ENCODE results near the gene TMX2. TPM values are rescaled to one million over a fixed set of nuclear protein-coding genes. Genes with fewer than 3 reads are reported as not detected.

TMX2 gene
- total RNA-seq, 1 experiment from 2014 or later, result 93.9 TPM

DNA sequence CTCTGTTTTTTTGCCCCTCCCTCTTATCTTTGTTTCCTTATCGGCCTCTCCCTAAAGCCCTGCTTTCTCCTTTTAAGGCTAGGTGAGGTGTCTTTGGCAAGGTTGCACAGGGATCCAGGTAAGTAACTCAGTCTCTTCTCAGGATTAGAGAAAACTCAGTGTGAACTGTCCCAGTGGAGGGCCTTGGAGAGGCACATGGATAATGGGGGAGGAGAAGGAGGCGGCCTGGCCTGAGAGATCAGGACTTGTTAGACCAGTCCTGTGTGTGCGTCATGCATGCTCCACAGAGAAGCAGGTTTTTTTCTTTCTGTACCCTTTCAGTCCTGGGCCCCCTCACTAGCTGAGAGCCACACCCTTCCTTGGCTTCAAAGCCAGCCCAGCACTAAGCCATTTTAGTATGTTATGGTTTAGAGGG lies 69.1 kb downstream of the TMX2 start (continued):
- TF ChIP-seq SIN3A (IDR thresholded peaks at IDR 0.05; ENCODE audit: low read depth), result peak; percentile 93
- no peak for TF ChIP-seq POLR2A (IDR thresholded peaks at IDR 0.05; ENCODE audit: borderline replicate concordance, extremely low read depth, insufficient read depth, insufficient read length)
- TF ChIP-seq SP1 (IDR thresholded peaks at IDR 0.05; ENCODE audit: low read depth), result peak; percentile 99

DNA sequence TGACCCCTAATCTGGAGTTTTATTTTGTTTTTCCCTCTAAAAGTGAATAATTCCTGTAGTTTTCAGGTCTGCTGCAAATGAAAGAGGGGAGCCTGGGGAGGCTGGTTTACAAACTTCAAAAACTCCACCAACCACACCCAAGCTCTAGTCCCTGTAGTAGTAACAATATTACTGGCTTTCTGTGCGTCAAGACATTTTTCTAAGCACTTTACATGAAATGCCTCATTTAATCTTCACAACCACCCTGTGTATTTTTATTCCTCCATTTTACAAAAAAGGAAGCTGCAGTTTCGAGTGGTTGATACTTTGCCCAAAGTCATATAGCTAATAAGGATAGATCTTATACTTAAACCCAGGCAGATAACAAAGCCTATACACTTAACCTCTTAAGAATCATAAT lies 72.7 kb downstream of the TMX2 start:
- H3K9ac ChIP-seq (ENCODE audit: low read length), result no peak overlapping the region
- H3K27me3 ChIP-seq (ENCODE audit: insufficient read depth, low read length), result no peaks in the 10 kb centered on the region
- POLR2A ChIA-PET, result interaction anchor here (0.8 to 1.5 kb wide), 4 partner anchors 11 to 33 kb away, joined by 3 read pairs; partner anchors contain the start of genes BTBD18 and CTNND1
- intact Hi-C loops (cut with micrococcal nuclease), result no loop called here
- no peaks in the 10 kb centered on the region for H3K36me3 ChIP-seq (ENCODE audit: control insufficient read depth in 1 of 2, insufficient read depth in 2 of 2, low read length in 2 of 2)
- H3K4me2 ChIP-seq (ENCODE audit: low read length), result no peak overlapping the region
- no peaks in the 10 kb centered on the region for H4K20me1 ChIP-seq (ENCODE audit: insufficient read depth)
- CTCF ChIA-PET, result interaction anchor here (1.9 kb wide), 1 partner anchor 16 kb away, joined by 6 read pairs; no protein-coding TSS in a partner anchor
- H3K9me2 ChIP-seq (ENCODE audit: insufficient read depth), result no peaks in the 10 kb centered on the region
- no TSS peak for BruUV-seq (replicated peaks)
- DNase-seq (ENCODE audit: low read depth, low spot score) (no peak), ATAC-seq (no peak)
- TF ChIP-seq, protein P1, sequence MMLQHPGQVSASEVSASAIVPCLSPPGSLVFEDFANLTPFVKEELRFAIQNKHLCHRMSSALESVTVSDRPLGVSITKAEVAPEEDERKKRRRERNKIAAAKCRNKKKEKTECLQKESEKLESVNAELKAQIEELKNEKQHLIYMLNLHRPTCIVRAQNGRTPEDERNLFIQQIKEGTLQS (IDR thresholded peaks at IDR 0.05), result no peak
- TF ChIP-seq POLR2AphosphoS5 (IDR thresholded peaks at IDR 0.05; ENCODE audit: low read depth, low read length) (no peak), TCF7L2 (IDR thresholded peaks at IDR 0.05; ENCODE audit: borderline replicate concordance, extremely low read depth, insufficient read depth, insufficient read length) (no peak), RAD21 (IDR thresholded peaks at IDR 0.05; ENCODE audit: low read depth) (no peak), YY1 (IDR thresholded peaks at IDR 0.05; ENCODE audit: extremely low read depth, insufficient replicate concordance, low read depth, low read length) (no peak), EGR1 (IDR thresholded peaks at IDR 0.05; ENCODE audit: low read depth) (no peak), SIN3A (IDR thresholded peaks at IDR 0.05; ENCODE audit: low read depth) (no peak), CBX3 (IDR thresholded peaks at IDR 0.05; ENCODE audit: low read depth) (no peak), ZFX (IDR thresholded peaks at IDR 0.05) (no peak), SP1 (IDR thresholded peaks at IDR 0.05; ENCODE audit: low read depth) (no peak), POLR2A (IDR thresholded peaks at IDR 0.05; ENCODE audit: borderline replicate concordance, extremely low read depth, insufficient read depth, insufficient read length) (no peak), SRF (IDR thresholded peaks at IDR 0.05; ENCODE audit: low read depth) (no peak), FOSL1 (IDR thresholded peaks at IDR 0.05; ENCODE audit: low read depth) (no peak), ELF1 (IDR thresholded peaks at IDR 0.05; ENCODE audit: borderline replicate concordance, low read depth) (no peak)
- TF ChIP-seq, protein P2, sequence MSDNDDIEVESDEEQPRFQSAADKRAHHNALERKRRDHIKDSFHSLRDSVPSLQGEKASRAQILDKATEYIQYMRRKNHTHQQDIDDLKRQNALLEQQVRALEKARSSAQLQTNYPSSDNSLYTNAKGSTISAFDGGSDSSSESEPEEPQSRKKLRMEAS (IDR thresholded peaks at IDR 0.05), result no peak
- TF ChIP-seq, protein P3, sequence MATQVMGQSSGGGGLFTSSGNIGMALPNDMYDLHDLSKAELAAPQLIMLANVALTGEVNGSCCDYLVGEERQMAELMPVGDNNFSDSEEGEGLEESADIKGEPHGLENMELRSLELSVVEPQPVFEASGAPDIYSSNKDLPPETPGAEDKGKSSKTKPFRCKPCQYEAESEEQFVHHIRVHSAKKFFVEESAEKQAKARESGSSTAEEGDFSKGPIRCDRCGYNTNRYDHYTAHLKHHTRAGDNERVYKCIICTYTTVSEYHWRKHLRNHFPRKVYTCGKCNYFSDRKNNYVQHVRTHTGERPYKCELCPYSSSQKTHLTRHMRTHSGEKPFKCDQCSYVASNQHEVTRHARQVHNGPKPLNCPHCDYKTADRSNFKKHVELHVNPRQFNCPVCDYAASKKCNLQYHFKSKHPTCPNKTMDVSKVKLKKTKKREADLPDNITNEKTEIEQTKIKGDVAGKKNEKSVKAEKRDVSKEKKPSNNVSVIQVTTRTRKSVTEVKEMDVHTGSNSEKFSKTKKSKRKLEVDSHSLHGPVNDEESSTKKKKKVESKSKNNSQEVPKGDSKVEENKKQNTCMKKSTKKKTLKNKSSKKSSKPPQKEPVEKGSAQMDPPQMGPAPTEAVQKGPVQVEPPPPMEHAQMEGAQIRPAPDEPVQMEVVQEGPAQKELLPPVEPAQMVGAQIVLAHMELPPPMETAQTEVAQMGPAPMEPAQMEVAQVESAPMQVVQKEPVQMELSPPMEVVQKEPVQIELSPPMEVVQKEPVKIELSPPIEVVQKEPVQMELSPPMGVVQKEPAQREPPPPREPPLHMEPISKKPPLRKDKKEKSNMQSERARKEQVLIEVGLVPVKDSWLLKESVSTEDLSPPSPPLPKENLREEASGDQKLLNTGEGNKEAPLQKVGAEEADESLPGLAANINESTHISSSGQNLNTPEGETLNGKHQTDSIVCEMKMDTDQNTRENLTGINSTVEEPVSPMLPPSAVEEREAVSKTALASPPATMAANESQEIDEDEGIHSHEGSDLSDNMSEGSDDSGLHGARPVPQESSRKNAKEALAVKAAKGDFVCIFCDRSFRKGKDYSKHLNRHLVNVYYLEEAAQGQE (IDR thresholded peaks at IDR 0.05; ENCODE audit: low read depth), result no peak
- TF ChIP-seq, protein P4, sequence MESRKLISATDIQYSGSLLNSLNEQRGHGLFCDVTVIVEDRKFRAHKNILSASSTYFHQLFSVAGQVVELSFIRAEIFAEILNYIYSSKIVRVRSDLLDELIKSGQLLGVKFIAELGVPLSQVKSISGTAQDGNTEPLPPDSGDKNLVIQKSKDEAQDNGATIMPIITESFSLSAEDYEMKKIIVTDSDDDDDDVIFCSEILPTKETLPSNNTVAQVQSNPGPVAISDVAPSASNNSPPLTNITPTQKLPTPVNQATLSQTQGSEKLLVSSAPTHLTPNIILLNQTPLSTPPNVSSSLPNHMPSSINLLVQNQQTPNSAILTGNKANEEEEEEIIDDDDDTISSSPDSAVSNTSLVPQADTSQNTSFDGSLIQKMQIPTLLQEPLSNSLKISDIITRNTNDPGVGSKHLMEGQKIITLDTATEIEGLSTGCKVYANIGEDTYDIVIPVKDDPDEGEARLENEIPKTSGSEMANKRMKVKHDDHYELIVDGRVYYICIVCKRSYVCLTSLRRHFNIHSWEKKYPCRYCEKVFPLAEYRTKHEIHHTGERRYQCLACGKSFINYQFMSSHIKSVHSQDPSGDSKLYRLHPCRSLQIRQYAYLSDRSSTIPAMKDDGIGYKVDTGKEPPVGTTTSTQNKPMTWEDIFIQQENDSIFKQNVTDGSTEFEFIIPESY (IDR thresholded peaks at IDR 0.05; ENCODE audit: extremely low read depth, insufficient replicate concordance, low read length), result no peak
- TF ChIP-seq, protein P5, sequence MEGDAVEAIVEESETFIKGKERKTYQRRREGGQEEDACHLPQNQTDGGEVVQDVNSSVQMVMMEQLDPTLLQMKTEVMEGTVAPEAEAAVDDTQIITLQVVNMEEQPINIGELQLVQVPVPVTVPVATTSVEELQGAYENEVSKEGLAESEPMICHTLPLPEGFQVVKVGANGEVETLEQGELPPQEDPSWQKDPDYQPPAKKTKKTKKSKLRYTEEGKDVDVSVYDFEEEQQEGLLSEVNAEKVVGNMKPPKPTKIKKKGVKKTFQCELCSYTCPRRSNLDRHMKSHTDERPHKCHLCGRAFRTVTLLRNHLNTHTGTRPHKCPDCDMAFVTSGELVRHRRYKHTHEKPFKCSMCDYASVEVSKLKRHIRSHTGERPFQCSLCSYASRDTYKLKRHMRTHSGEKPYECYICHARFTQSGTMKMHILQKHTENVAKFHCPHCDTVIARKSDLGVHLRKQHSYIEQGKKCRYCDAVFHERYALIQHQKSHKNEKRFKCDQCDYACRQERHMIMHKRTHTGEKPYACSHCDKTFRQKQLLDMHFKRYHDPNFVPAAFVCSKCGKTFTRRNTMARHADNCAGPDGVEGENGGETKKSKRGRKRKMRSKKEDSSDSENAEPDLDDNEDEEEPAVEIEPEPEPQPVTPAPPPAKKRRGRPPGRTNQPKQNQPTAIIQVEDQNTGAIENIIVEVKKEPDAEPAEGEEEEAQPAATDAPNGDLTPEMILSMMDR (IDR thresholded peaks at IDR 0.05 in 2 of 3, conservative IDR thresholded peaks at IDR 0.05 in 1 of 3; ENCODE audit: borderline replicate concordance in 1 of 3, insufficient read depth in 1 of 3, low read depth in 2 of 3, low read length in 2 of 3), result no peak
- RAD21 ChIA-PET (ENCODE audit: low non-redundant PET in 1 of 2, low total read pairs in 2 of 2, uncharacterized antibody in 2 of 2, unreplicated experiment in 2 of 2), result interaction anchor here in 1 of 2 experiments (0.8 kb wide), 1 partner anchor 78 kb away, joined by 4 read pairs; no protein-coding TSS in a partner anchor
- H3K9me3 ChIP-seq (ENCODE audit: control insufficient read depth in 1 of 2, insufficient read depth in 1 of 2, low read depth in 1 of 2, low read length in 2 of 2), result no peaks in the 10 kb centered on the region
- no peak overlapping the region for H3K4me3 ChIP-seq (replicated peaks in 1 of 2; ENCODE audit: low read depth in 1 of 2, low read length in 2 of 2)
- no peak overlapping the region for H2AFZ ChIP-seq (ENCODE audit: low read depth, low read length, poor library complexity, severe bottlenecking)
- H3K79me2 ChIP-seq (ENCODE audit: insufficient read depth, low read length), result peaks cover 100% of the 10 kb centered on the region
- H3K27ac ChIP-seq (ENCODE audit: low read depth, low read length), result no peak overlapping the region
- peaks cover 77 to 100% of the 10 kb centered on the region in 2 experiments for H3K4me1 ChIP-seq (ENCODE audit: control insufficient read depth in 1 of 2, insufficient read depth in 2 of 2, low read length in 2 of 2)
